GM21515 (cell line): ENCODE measurements around the gene TMEM167B.

Experiments used
- ATAC-seq: cut with Tn5 transposase; IDR thresholded peaks from one replicate; pipeline ENCODE4 v1.9.1; 2021; ENCODE audit not compliant: unreplicated experiment

TMEM167B gene

GRCh38 chr1:109080441-109081082 lies 10.0 kb upstream of the TMEM167B start:
- ATAC-seq = no peak

DNA sequence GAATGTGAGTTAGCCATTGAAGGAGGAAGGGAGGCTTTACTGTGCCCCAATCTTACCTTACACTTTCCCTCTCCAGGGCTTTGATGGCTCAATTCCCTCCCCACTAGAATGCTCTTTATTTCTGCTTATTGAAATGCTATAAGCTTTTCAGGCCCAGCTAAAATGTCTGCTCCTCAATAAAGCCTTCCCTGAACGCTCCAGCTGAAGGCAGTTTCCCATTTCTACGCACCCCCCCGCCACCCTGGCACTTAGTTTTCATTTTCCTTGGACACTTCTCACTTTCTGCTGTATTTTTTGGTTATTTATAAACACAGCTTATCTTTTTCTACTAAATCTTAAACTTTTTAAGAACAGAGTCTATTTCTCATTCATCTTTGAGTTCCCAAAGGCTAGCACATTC lies 7.1 kb upstream of the TMEM167B start:
- ATAC-seq = no peak

- no peak for ATAC-seq
Measured at GRCh38 chr1:109083923-109084322, 6.6 kb upstream of the TMEM167B start.

DNA sequence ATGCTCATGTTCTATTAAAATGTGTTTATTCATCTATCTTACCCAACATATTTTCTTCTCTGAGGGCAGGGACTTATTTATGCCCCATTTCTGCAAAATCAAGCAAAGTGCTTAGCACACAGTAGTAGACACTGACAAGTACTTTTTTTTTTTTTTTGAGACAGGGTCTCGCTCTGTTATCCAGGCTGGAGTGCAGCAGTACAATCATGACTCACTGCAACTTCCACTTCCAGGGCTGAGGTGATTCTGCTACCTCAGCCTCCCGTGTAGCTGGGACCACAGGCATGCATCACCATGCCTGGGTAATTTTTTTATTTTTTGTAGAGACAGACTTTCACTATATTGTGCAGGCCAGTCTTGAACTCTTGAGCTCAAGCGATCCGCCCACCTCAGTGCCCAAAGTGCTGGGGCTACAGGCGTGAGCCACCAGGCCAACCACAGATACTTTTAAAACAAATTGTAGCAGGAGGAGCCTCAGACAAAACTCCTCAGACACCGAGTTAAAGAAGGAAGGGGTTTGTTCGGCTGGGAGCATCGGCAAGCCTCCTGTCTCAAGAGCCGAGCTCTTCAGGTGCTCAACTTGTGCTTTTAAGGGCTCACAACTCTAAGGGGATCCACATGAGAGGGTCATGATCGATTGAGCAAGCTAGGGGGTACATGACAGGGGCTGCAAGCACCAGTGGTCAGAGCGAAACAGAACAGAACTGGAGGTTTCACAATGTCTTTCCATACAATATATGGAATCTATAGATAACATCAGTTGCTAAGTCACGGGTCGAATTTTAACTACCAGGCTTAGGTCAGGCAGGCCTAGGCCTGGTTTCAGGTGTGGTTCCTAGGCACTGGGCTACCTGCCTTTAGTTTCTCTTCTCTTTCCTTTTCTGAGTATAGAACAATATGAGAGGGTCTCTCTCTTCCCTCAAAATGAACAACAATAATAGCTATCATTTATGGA lies 5.7 kb upstream of the TMEM167B start:
- no peak for ATAC-seq

DNA sequence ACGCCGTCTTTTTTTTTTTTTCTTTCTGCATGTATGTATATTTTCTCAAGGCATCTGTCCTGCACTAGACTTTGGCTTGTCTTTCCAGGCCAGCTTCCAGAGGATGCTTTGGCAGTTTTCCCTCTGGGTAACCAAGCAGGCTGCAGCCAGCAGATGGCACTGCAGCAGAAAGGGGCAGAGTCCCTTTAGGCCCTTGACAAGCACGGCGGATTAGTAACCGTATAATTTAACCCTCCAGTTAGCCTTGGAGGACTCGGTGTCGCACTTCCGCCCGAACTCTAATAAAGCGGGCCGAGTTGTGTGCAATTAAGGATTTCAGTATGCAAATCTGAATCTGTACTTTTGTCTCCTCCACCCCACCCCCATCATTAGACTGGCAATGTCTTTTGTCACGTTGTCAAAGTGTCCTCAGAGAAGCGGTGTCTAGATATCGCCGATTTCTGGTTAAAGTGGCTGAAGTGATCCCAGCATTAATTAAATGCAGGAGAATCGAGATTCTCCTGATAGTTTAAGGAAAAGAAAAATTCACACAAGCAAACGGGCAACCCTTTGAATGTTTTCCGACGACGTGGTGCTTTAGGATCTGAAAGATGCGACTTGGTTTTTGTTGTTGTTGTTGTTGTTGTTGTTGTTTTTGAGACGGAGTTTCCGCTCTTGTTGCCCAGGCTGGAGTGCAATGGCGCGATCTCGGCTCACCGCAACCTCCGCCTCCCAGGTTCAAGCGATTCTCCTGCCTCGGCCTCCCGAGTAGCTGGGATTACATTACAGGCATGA lies 1.1 kb upstream of the TMEM167B start:
- no peak for ATAC-seq

GRCh38 chr1:109091078-109091838 lies 694 bp downstream of the TMEM167B start:
- peak; percentile 52 for ATAC-seq

DNA sequence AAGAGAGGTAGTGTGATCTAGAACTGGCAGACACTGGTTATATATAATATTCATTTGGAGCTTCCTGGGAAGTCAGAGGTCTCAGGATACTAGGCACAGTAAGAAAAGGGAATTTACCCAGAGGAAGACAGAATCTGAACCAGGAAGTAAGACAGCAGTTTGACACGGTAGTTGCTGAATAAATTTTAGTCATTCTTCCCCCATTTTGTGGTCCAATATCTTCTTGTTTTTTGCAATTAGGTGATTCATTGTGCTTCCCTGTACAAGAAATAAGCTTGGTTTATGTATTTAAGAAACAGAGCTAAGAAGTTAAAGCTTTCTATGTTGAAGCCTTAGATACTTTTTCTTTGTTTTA lies 1.3 kb downstream of the TMEM167B start:
- no peak for ATAC-seq

GRCh38 chr1:109094377-109094803 lies 3.8 kb downstream of the TMEM167B start:
- ATAC-seq = no peak

DNA sequence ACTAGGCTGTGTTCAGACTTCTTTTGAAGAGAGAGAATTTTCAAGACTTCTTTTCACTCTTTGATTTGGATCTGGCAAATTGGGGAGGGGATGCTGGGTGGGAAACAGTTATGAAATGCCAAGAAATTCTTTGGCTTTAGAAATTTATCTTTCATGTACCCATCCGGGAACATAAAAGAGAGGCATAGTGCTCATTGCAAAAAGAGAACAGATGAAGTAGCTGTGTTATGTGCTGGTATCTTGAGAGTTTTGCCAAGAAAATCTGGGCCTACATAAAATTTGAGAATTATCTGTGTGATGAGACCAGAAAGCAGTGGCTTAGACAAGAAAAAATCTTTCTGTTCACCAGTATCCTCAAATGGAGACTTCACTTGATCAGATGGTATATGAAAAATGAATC lies 4.3 kb downstream of the TMEM167B start:
- ATAC-seq = no peak

DNA sequence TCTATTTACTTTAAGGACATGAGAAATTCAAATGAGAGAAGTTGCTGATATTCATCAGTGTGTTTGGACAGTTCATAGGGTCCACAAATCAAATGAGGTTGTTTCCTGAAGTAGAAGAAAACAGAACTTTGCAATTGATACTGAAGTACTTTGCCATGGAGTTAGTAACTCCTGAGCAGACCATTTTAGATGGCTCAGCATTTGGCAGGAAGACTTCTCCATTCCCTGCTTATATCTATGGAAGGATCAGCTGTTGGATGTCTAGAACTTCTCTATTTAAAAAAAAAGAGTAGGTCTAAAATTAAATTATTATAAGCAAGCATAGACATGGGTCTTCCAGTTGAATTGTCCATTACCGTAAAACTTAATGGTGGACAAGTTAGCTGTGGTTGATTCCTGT lies 5.1 kb downstream of the TMEM167B start:
- no peak for ATAC-seq

GRCh38 chr1:109096120-109096519 lies 5.6 kb downstream of the TMEM167B start:
- no peak for ATAC-seq

- peak; percentile 91 for ATAC-seq
Measured at GRCh38 chr1:109099938-109100773, 9.6 kb downstream of the TMEM167B start.

- ATAC-seq = no peak
Measured at GRCh38 chr1:109104364-109105151, 14.0 kb downstream of the TMEM167B start.

GRCh38 chr1:109105881-109106280 lies 15.3 kb downstream of the TMEM167B start:
- no peak for ATAC-seq

DNA sequence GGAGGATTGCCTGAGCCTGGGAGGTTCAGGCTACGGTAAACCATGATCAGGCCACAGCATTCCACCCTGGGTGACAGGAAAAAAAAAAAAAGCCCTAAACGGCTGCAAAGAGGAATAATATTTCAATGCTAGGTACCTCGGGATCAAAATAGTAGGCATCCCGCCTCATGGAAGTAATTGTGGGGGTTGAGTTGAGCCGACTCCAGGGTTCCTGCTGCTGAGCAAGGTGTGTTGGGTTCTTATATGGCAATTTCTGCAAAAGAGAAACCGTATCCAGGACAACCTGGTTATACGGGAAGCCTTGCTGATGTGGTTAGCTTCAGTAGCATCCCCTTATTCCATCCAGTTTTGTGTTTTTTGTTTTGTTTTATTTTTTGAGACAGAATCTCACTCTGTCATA lies 17.2 kb downstream of the TMEM167B start:
- no peak for ATAC-seq

DNA sequence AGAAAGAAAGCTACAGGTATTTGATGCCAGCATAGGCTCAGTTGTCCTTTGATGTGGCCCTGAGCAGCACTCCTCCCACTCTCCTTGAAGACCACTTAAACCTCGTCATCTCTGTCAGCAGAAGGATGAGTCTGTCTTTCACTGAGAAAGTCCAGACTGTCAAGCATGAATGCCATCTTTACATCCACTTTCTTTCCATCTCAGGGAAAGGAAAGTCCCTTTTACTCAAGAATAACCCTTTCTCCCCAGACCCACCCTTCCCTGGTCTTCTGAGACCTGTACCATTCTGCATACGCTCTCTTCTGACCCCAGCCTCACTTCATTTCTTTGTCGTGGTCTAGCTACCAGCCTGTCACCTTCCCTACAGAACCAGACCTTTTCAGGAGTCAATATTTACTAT lies 19.3 kb downstream of the TMEM167B start:
- no peak for ATAC-seq

DNA sequence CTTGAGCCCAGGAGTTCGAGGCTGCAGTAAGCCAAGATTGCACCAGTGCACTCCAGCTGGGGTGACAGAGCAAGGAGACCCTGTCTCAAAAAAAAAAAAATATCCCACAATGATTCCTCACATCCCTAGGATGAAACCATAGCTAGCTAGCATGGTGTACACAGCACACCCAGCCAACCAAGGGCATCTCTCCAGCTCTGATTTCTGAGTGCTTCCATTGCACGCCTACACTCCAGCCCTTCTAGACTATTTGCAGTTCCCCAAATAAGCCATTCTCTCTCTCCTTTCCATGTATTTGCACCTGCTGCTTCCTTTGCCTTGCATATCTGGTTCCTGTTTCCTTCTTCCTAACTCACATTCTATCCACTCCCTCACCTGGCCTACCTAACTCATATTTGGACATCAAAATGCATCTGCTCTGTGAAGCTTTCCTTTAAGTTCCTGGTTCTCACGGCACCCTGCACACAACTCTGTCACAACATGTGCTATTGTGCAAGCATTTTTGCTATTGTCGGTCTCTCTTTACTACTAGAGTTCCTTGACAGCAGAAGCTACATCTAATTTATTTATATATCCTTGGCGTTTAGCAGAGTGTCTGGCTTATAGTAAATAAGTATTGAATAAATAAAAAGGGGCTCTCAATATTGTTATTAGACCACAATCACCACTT lies 21.0 kb downstream of the TMEM167B start:
- ATAC-seq = no peak

DNA sequence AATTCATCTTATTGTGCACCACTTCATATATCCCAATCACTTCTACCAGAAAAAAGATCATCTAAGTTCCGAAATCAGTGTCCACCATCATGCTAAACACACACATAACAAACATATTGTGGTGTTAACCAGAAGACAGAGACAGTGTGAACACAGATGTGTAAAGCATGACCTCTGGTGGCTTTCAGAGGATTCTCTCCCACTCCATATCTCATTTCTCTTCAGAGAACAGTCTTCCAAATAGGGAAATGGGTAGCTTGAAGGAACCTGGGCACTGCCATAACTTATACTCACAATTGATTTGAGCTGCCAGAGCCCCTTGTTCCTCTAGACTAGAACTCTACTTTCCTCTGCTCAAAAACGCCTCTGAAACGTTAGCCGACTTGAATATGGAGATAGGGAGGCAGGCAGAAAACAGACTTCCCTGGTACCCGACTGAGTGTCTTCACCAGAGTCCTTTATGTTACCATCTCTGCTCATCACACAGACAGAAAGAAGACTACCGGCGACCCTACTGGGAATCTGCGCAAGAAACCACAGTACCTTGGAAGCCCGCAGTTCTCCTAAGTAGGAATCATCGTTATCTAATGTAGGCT lies 21.6 kb downstream of the TMEM167B start:
- no peak for ATAC-seq
